Effector memory CD8-positive, alpha-beta T cell (primary cell): Measurements from ENCODE around the gene FHIT.

Experiments
- ATAC-seq: fragments of 150-1000 bp; cut with Tn5 transposase; replicated peaks from 2 replicates; pipeline ENCODE4 v1.10.0; 2021; ENCODE audit warnings: mild to moderate bottlenecking, moderate library complexity
- DNase-seq, 3 experiments: peaks; one replicate each; pipeline ENCODE4 v3.0.0; 2021
- H3K27ac Mint-ChIP-seq, 2 donors: one replicate each; pipeline ENCODE4 v1.8.0; 2022; ENCODE audit warnings: mild to moderate bottlenecking in 2 of 2, mixed read lengths in 2 of 2, moderate library complexity in 2 of 2
- H3K27me3 Mint-ChIP-seq, 2 donors: one replicate each; pipeline ENCODE4 v1.8.0; 2022; ENCODE audit warnings: mixed read lengths in 2 of 2
- H3K36me3 Mint-ChIP-seq: one replicate; pipeline ENCODE4 v1.8.0; 2022; ENCODE audit warnings: mild to moderate bottlenecking, moderate library complexity, mixed read lengths; ENCODE audit not compliant: insufficient read depth
- H3K4me1 Mint-ChIP-seq, 2 donors: one replicate each; pipeline ENCODE4 v1.8.0; 2022; ENCODE audit warnings: low read depth in 2 of 2, mixed read lengths in 2 of 2
- H3K4me3 Mint-ChIP-seq, 2 donors: one replicate each; pipeline ENCODE4 v1.8.0; 2022; ENCODE audit warnings: mild to moderate bottlenecking in 2 of 2, mixed read lengths in 2 of 2, moderate library complexity in 2 of 2
- H3K9me3 Mint-ChIP-seq, 2 donors: one replicate each; pipeline ENCODE4 v1.8.0; 2022; ENCODE audit warnings: mixed read lengths in 2 of 2

The FHIT gene

GRCh38 chr3:60421749-60422446, 829.4 kb downstream of the FHIT start:
- no peaks in the 10 kb centered on the region for H3K9me3 Mint-ChIP-seq
- H3K27me3 Mint-ChIP-seq, result no peaks in the 10 kb centered on the region
- no peak overlapping the region for H3K4me3 Mint-ChIP-seq
- no peaks in the 10 kb centered on the region for H3K36me3 Mint-ChIP-seq
- ATAC-seq (no peak), DNase-seq (no peak)
- H3K4me1 Mint-ChIP-seq, result no peaks in the 10 kb centered on the region
- H3K27ac Mint-ChIP-seq, result no peak overlapping the region

GRCh38 chr3:60417576-60417975, 833.7 kb downstream of the FHIT start:
- no peak overlapping the region for H3K27ac Mint-ChIP-seq
- ATAC-seq, result no peak
- no peak overlapping the region for H3K4me3 Mint-ChIP-seq
- no peak for DNase-seq
- no peaks in the 10 kb centered on the region for H3K9me3 Mint-ChIP-seq
- peaks cover 0 to 6% of the 10 kb centered on the region in 2 donors for H3K27me3 Mint-ChIP-seq
- no peaks in the 10 kb centered on the region for H3K36me3 Mint-ChIP-seq
- H3K4me1 Mint-ChIP-seq, result no peaks in the 10 kb centered on the region

- no peak for ATAC-seq
- Mint-ChIP-seq H3K4me1 (no peaks in the 10 kb centered on the region), H3K27ac (no peak overlapping the region)
Measured at GRCh38 chr3:60414011-60414410, 837.2 kb downstream of the FHIT start.

GRCh38 chr3:60413551-60413950, 837.7 kb downstream of the FHIT start:
- H3K9me3 Mint-ChIP-seq, result no peaks in the 10 kb centered on the region

More at GRCh38 chr3:60414011-60414410, 837.2 kb downstream of the FHIT start:
- DNase-seq, result no peak
- Mint-ChIP-seq H3K9me3 (no peaks in the 10 kb centered on the region), H3K4me3 (no peak overlapping the region), H3K27me3 (peaks cover 0 to 18% of the 10 kb centered on the region in 2 donors), H3K36me3 (no peaks in the 10 kb centered on the region)

GRCh38 chr3:60403866-60404265, 847.4 kb downstream of the FHIT start:
- Mint-ChIP-seq H3K4me1 (no peaks in the 10 kb centered on the region), H3K4me3 (no peak overlapping the region), H3K36me3 (no peaks in the 10 kb centered on the region), H3K9me3 (no peaks in the 10 kb centered on the region), H3K27ac (no peak overlapping the region), H3K27me3 (peaks cover 0 to 15% of the 10 kb centered on the region in 2 donors)
- no peak for DNase-seq
- ATAC-seq, result no peak

More at GRCh38 chr3:60413551-60413950, 837.7 kb downstream of the FHIT start:
- Mint-ChIP-seq H3K27ac (no peak overlapping the region), H3K4me1 (no peaks in the 10 kb centered on the region), H3K4me3 (no peak overlapping the region), H3K36me3 (no peaks in the 10 kb centered on the region), H3K27me3 (peaks cover 0 to 18% of the 10 kb centered on the region in 2 donors)
- ATAC-seq, result no peak
- DNase-seq, result no peak

- Mint-ChIP-seq H3K9me3 (no peaks in the 10 kb centered on the region), H3K4me3 (no peak overlapping the region), H3K27me3 (peaks cover 0 to 12% of the 10 kb centered on the region in 2 donors), H3K27ac (no peak overlapping the region), H3K36me3 (no peaks in the 10 kb centered on the region), H3K4me1 (no peaks in the 10 kb centered on the region)
- ATAC-seq, result no peak
- no peak for DNase-seq
Measured at GRCh38 chr3:60402931-60403330, 848.3 kb downstream of the FHIT start.

GRCh38 chr3:60399861-60400845, 851.1 kb downstream of the FHIT start:
- Mint-ChIP-seq H3K9me3 (no peaks in the 10 kb centered on the region), H3K36me3 (no peaks in the 10 kb centered on the region), H3K4me3 (no peak overlapping the region), H3K27me3 (peaks cover 0 to 12% of the 10 kb centered on the region in 2 donors), H3K4me1 (no peaks in the 10 kb centered on the region), H3K27ac (no peak overlapping the region)
- DNase-seq, result no peak
- ATAC-seq, result no peak

- ATAC-seq (no peak), DNase-seq (no peak)
- Mint-ChIP-seq H3K27ac (no peak overlapping the region), H3K4me3 (no peak overlapping the region), H3K36me3 (no peaks in the 10 kb centered on the region), H3K27me3 (peaks cover 0 to 11% of the 10 kb centered on the region in 2 donors), H3K9me3 (no peaks in the 10 kb centered on the region), H3K4me1 (no peaks in the 10 kb centered on the region)
Measured at GRCh38 chr3:60399292-60399691, 852.0 kb downstream of the FHIT start.

- H3K4me1 Mint-ChIP-seq, result no peaks in the 10 kb centered on the region
- H3K9me3 Mint-ChIP-seq, result no peaks in the 10 kb centered on the region
- H3K27me3 Mint-ChIP-seq, result peaks cover 0 to 11% of the 10 kb centered on the region in 2 donors
- ATAC-seq (no peak), DNase-seq (no peak)
- no peaks in the 10 kb centered on the region for H3K36me3 Mint-ChIP-seq
- H3K4me3 Mint-ChIP-seq, result no peak overlapping the region
- H3K27ac Mint-ChIP-seq, result no peak overlapping the region
Measured at GRCh38 chr3:60395173-60395762, 856.0 kb downstream of the FHIT start.

GRCh38 chr3:60393946-60394345, 857.3 kb downstream of the FHIT start:
- Mint-ChIP-seq H3K27ac (no peak overlapping the region), H3K4me1 (no peaks in the 10 kb centered on the region), H3K9me3 (no peaks in the 10 kb centered on the region), H3K27me3 (peaks cover 0 to 7% of the 10 kb centered on the region in 2 donors), H3K4me3 (no peak overlapping the region), H3K36me3 (no peaks in the 10 kb centered on the region)
- DNase-seq, result no peak
- ATAC-seq, result no peak

- no peak overlapping the region for H3K27ac Mint-ChIP-seq
- no peak overlapping the region for H3K4me3 Mint-ChIP-seq
- DNase-seq (no peak), ATAC-seq (no peak)
- H3K36me3 Mint-ChIP-seq, result no peaks in the 10 kb centered on the region
- no peaks in the 10 kb centered on the region for H3K9me3 Mint-ChIP-seq
- no peaks in the 10 kb centered on the region for H3K4me1 Mint-ChIP-seq
- H3K27me3 Mint-ChIP-seq, result peaks cover 0 to 6% of the 10 kb centered on the region in 2 donors
Measured at GRCh38 chr3:60392501-60392900, 858.8 kb downstream of the FHIT start.

- H3K27me3 Mint-ChIP-seq, result peaks cover 0 to 6% of the 10 kb centered on the region in 2 donors
- ATAC-seq (no peak), DNase-seq (no peak)
- H3K9me3 Mint-ChIP-seq, result no peaks in the 10 kb centered on the region
- no peak overlapping the region for H3K4me3 Mint-ChIP-seq
- no peak overlapping the region for H3K27ac Mint-ChIP-seq
- H3K36me3 Mint-ChIP-seq, result no peaks in the 10 kb centered on the region
- H3K4me1 Mint-ChIP-seq, result no peaks in the 10 kb centered on the region
Measured at GRCh38 chr3:60391292-60391691, 860.0 kb downstream of the FHIT start.

GRCh38 chr3:60388731-60389130, 862.5 kb downstream of the FHIT start:
- Mint-ChIP-seq H3K36me3 (no peaks in the 10 kb centered on the region), H3K27ac (no peak overlapping the region), H3K9me3 (no peaks in the 10 kb centered on the region), H3K4me3 (no peak overlapping the region), H3K27me3 (peaks cover 0 to 6% of the 10 kb centered on the region in 2 donors), H3K4me1 (no peaks in the 10 kb centered on the region)
- ATAC-seq, result no peak
- DNase-seq, result no peak
